GM21390 (cell line): ENCODE measurements around the gene TMEM163.
"Not testable (repeated sequence)": the region's sequence is repeated elsewhere in the genome, so short reads cannot be mapped to it uniquely, and the experiment has no call there.

Experiments used
- ATAC-seq: cut with Tn5 transposase; IDR thresholded peaks from one replicate; pipeline ENCODE4 v1.9.1; 2021; ENCODE audit not compliant: unreplicated experiment

TMEM163 gene

GRCh38 chr2:134623796-134624195 is 95.0 kb downstream of the TMEM163 start:
- peak; percentile 98 for ATAC-seq

- no peak for ATAC-seq
Observed at GRCh38 chr2:134623046-134623445, 95.8 kb downstream of the TMEM163 start.

GRCh38 chr2:134621939-134622705 is 96.7 kb downstream of the TMEM163 start:
- no peak for ATAC-seq

GRCh38 chr2:134619250-134619649 is 99.5 kb downstream of the TMEM163 start:
- no peak for ATAC-seq

GRCh38 chr2:134615480-134615879 is 103.3 kb downstream of the TMEM163 start:
- not testable (repeated sequence) for ATAC-seq

- ATAC-seq, result no peak
Observed at GRCh38 chr2:134611316-134611715, 107.5 kb downstream of the TMEM163 start.

GRCh38 chr2:134610871-134611270 is 107.9 kb downstream of the TMEM163 start:
- ATAC-seq, result no peak

GRCh38 chr2:134609924-134610513 is 108.8 kb downstream of the TMEM163 start:
- no peak for ATAC-seq

GRCh38 chr2:134603966-134604365 is 114.8 kb downstream of the TMEM163 start:
- ATAC-seq, result no peak

- no peak for ATAC-seq
Observed at GRCh38 chr2:134602666-134603065, 116.1 kb downstream of the TMEM163 start.

- no peak for ATAC-seq
Observed at GRCh38 chr2:134601264-134601663, 117.5 kb downstream of the TMEM163 start.

- ATAC-seq, result no peak
Observed at GRCh38 chr2:134600208-134600607, 118.6 kb downstream of the TMEM163 start.

GRCh38 chr2:134599236-134599635 is 119.6 kb downstream of the TMEM163 start:
- ATAC-seq, result no peak

- no peak for ATAC-seq
Observed at GRCh38 chr2:134594399-134594798, 124.4 kb downstream of the TMEM163 start.

- ATAC-seq, result no peak
Observed at GRCh38 chr2:134593519-134593918, 125.3 kb downstream of the TMEM163 start.

- no peak for ATAC-seq
Observed at GRCh38 chr2:134592377-134592776, 126.4 kb downstream of the TMEM163 start.

- no peak for ATAC-seq
Observed at GRCh38 chr2:134591526-134591925, 127.3 kb downstream of the TMEM163 start.

- no peak for ATAC-seq
Observed at GRCh38 chr2:134590679-134591078, 128.1 kb downstream of the TMEM163 start.

GRCh38 chr2:134589171-134590083 is 129.4 kb downstream of the TMEM163 start:
- ATAC-seq, result not testable (repeated sequence)

GRCh38 chr2:134588556-134588955 is 130.2 kb downstream of the TMEM163 start:
- no peak for ATAC-seq

- ATAC-seq, result no peak
Observed at GRCh38 chr2:134586326-134586965, 132.4 kb downstream of the TMEM163 start.
